NCI-H2081 treated with DMSO at 0.1 percent for 48 hours (cell line): Measurements from ENCODE around the gene STX18.
"Not testable (repeated sequence)": the region's sequence is repeated elsewhere in the genome, so short reads cannot be mapped to it uniquely, and the experiment has no call there.

Experiments used
- DNase-seq: peaks from one replicate; lab custom pipeline; 2025; lab: John Stamatoyannopoulos, UW

Gene STX18

GRCh38 chr4:4554234-4554633 is 12.4 kb upstream of the STX18 start:
- no peak for DNase-seq

GRCh38 chr4:4552042-4552441 is 10.2 kb upstream of the STX18 start:
- DNase-seq = not testable (repeated sequence)

GRCh38 chr4:4550161-4550560 is 8.3 kb upstream of the STX18 start:
- DNase-seq = not testable (repeated sequence)

GRCh38 chr4:4549534-4549933 is 7.7 kb upstream of the STX18 start:
- DNase-seq = no peak

GRCh38 chr4:4542774-4543485 is 1.1 kb upstream of the STX18 start:
- no peak for DNase-seq

- DNase-seq = no peak
Measured at GRCh38 chr4:4541040-4541631, 712 bp downstream of the STX18 start.

GRCh38 chr4:4539481-4539880 is 2.4 kb downstream of the STX18 start:
- no peak for DNase-seq

- no peak for DNase-seq
Measured at GRCh38 chr4:4535590-4535989, 6.3 kb downstream of the STX18 start.

GRCh38 chr4:4534515-4535145 is 7.2 kb downstream of the STX18 start:
- DNase-seq = no peak

- DNase-seq = no peak
Measured at GRCh38 chr4:4533461-4534169, 8.2 kb downstream of the STX18 start.

GRCh38 chr4:4532371-4533154 is 9.3 kb downstream of the STX18 start:
- DNase-seq = no peak

GRCh38 chr4:4529392-4529791 is 12.5 kb downstream of the STX18 start:
- no peak for DNase-seq

GRCh38 chr4:4526401-4526800 is 15.4 kb downstream of the STX18 start:
- no peak for DNase-seq

- DNase-seq = no peak
Measured at GRCh38 chr4:4524364-4524763, 17.5 kb downstream of the STX18 start.

- no peak for DNase-seq
Measured at GRCh38 chr4:4521731-4522130, 20.1 kb downstream of the STX18 start.

GRCh38 chr4:4521136-4521535 is 20.7 kb downstream of the STX18 start:
- DNase-seq = no peak

GRCh38 chr4:4519297-4519894 is 22.5 kb downstream of the STX18 start:
- no peak for DNase-seq

GRCh38 chr4:4518747-4519146 is 23.1 kb downstream of the STX18 start:
- DNase-seq = no peak

- DNase-seq = no peak
Measured at GRCh38 chr4:4514786-4515185, 27.1 kb downstream of the STX18 start.

GRCh38 chr4:4512282-4512681 is 29.6 kb downstream of the STX18 start:
- no peak for DNase-seq

GRCh38 chr4:4510641-4511040 is 31.2 kb downstream of the STX18 start:
- not testable (repeated sequence) for DNase-seq

- no peak for DNase-seq
Measured at GRCh38 chr4:4509521-4509920, 32.3 kb downstream of the STX18 start.
